ENCODE data around the gene VPS35L. TPM values are rescaled to one million over a fixed set of nuclear protein-coding genes. Genes with fewer than 3 reads are reported as not detected.

The VPS35L gene
- total RNA-seq, 1 experiment from 2014 or later, result 51.1 TPM

DNA sequence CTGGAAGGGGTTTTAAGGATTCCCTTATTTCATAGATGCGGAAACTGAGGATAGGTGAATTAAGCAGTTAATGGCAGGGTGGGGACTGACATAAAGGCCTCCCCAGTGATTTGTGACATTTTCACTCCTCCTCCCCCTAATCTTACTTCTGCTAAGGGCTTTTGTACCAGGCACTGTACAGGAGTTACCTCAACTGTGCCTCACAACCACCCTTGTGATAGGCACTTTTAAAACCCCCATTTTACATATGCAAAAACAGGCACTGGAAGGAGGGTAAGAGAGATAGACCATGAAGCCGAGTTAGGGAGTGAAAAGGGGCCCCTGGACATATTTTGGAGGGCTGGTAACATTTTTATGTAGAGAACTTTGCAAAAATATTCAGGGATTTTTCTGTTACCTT is 32.7 kb upstream of the VPS35L start:
- no peak overlapping the region for H3K4me3 ChIP-seq (ENCODE audit: low read depth, low read length, poor library complexity, severe bottlenecking)
- no peak overlapping the region for H3K27ac ChIP-seq (ENCODE audit: low read depth, low read length, poor library complexity, severe bottlenecking)
- peaks cover 35% of the 10 kb centered on the region for H3K4me1 ChIP-seq (ENCODE audit: insufficient read depth, low read length, poor library complexity, severe bottlenecking)
- peaks cover 7% of the 10 kb centered on the region for H3K36me3 ChIP-seq (ENCODE audit: insufficient read depth, low read length, poor library complexity, severe bottlenecking)
- DNase-seq (ENCODE audit: low spot score), result no peak
- intact Hi-C loops (cut with micrococcal nuclease; ENCODE audit: unreplicated experiment), result loop anchor here (10.0 kb wide), 1 partner anchor 728 kb away; the partner anchor contains the start of gene RPS15A
- ChIA-PET POLR2A (ENCODE audit: low non-redundant PET) (no interaction called here), CTCF (no interaction called here)
- TF ChIP-seq CTCF (conservative IDR thresholded peaks at IDR 0.05; ENCODE audit: low read depth, low read length) (no peak), EZH2 (IDR thresholded peaks at IDR 0.05; ENCODE audit: borderline replicate concordance, low read depth, low read length, poor library complexity, severe bottlenecking) (no peak)
- no TSS peak for BruUV-seq (replicated peaks)
- H3K9me3 ChIP-seq (ENCODE audit: low read depth, low read length, poor library complexity, severe bottlenecking), result no peaks in the 10 kb centered on the region
- H3K27me3 ChIP-seq (replicated peaks; ENCODE audit: insufficient read depth, low read depth, low read length, poor library complexity), result no peaks in the 10 kb centered on the region

- no peak for DNase-seq (ENCODE audit: low spot score)
- ChIA-PET CTCF (no interaction called here), POLR2A (ENCODE audit: low non-redundant PET) (no interaction called here)
- BruUV-seq (replicated peaks), result no TSS peak
- TF ChIP-seq EZH2 (IDR thresholded peaks at IDR 0.05; ENCODE audit: borderline replicate concordance, low read depth, low read length, poor library complexity, severe bottlenecking) (no peak), CTCF (conservative IDR thresholded peaks at IDR 0.05; ENCODE audit: low read depth, low read length) (no peak)
- intact Hi-C loops (cut with micrococcal nuclease; ENCODE audit: unreplicated experiment), result loop anchor here (10.0 kb wide), 1 partner anchor 728 kb away; the partner anchor contains the start of gene RPS15A
- no peaks in the 10 kb centered on the region for H3K9me3 ChIP-seq (ENCODE audit: low read depth, low read length, poor library complexity, severe bottlenecking)
- H3K27me3 ChIP-seq (replicated peaks; ENCODE audit: insufficient read depth, low read depth, low read length, poor library complexity), result no peaks in the 10 kb centered on the region
- H3K27ac ChIP-seq (ENCODE audit: low read depth, low read length, poor library complexity, severe bottlenecking), result no peak overlapping the region
- H3K36me3 ChIP-seq (ENCODE audit: insufficient read depth, low read length, poor library complexity, severe bottlenecking), result peaks cover 11% of the 10 kb centered on the region
- no peak overlapping the region for H3K4me3 ChIP-seq (ENCODE audit: low read depth, low read length, poor library complexity, severe bottlenecking)
- H3K4me1 ChIP-seq (ENCODE audit: insufficient read depth, low read length, poor library complexity, severe bottlenecking), result peaks cover 34% of the 10 kb centered on the region
Observed at GRCh38 chr16:19523184-19523558, 32.3 kb upstream of the VPS35L start.

DNA sequence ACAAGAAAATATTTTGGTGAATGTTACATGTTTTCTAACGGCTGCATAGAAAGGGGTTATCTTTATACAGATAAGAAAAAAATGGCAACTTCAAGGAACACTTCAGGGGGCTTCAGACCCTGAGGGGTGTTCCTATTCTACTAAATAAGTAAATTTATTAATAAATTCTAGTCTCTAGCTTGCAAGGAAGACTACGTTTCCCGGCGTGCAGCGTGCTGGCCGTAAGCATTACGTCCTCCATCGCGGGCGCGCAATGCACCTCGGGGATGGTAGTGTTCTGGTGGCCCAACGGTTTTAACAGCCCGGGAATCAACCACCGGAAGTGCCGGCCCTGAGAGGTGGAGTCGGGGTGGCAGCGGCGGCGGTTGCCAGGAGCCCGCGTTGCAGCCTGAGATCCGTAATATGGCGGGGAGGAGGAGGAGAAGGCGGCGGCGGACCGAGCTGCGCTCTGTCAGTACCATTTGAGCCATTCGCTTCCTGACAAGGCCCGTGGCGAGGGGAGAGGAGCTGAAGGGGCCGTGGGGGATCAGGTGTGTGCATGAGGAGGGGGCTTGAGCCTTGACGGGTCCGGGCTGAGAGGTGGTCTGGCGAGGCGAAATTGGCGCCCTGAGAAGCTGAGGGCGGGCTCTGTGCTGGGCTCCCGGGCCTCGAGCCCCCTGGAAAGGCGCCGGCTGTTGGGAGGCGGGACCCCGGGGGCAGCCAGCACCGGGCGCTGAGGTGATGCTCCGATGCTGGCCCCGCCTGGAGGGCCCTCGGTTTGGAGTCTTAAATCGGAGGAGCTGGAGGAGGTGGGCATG is 31.7 kb upstream of the VPS35L start, which contains the start of gene CCP110:
Gene CCP110 (plus strand): TSS at position 384 of the 797 bp plus-strand sequence. CDS start 3,940 bp downstream, outside the sequence.
- ChIA-PET POLR2A (ENCODE audit: low non-redundant PET) (no interaction called here), CTCF (no interaction called here)
- Histone ChIP-seq H3K4me3 (ENCODE audit: low read depth, low read length, poor library complexity, severe bottlenecking) (peak within 1 kb of the TSS; percentile 85), H3K9me3 (ENCODE audit: low read depth, low read length, poor library complexity, severe bottlenecking) (no peaks in the 10 kb centered on the region), H3K4me1 (ENCODE audit: insufficient read depth, low read length, poor library complexity, severe bottlenecking) (peaks cover 31% of the 10 kb centered on the region), H3K36me3 (ENCODE audit: insufficient read depth, low read length, poor library complexity, severe bottlenecking) (peaks cover 17% of the 10 kb centered on the region), H3K27me3 (replicated peaks; ENCODE audit: insufficient read depth, low read depth, low read length, poor library complexity) (no peaks in the 10 kb centered on the region), H3K27ac (ENCODE audit: low read depth, low read length, poor library complexity, severe bottlenecking) (peak within 1 kb of the TSS; percentile 59)
- intact Hi-C loops (cut with micrococcal nuclease; ENCODE audit: unreplicated experiment), result loop anchor here (10.0 kb wide), 1 partner anchor 729 kb away; the partner anchor contains the start of gene RPS15A
- DNase-seq (ENCODE audit: low spot score), result peak; percentile 99
- no TSS peak for BruUV-seq (replicated peaks)
- TF ChIP-seq EZH2 (IDR thresholded peaks at IDR 0.05; ENCODE audit: borderline replicate concordance, low read depth, low read length, poor library complexity, severe bottlenecking) (no peak), CTCF (conservative IDR thresholded peaks at IDR 0.05; ENCODE audit: low read depth, low read length) (no peak)

All from A673 (cell line).